Measurements from ENCODE around the gene DBN1. TPM values are rescaled to one million over a fixed set of nuclear protein-coding genes. Genes with fewer than 3 reads are reported as not detected.
A peak's percentile ranks its signal among the peaks of the same experiment; 100 is the strongest.

Gene DBN1
- polyA plus RNA-seq, 2 of the 4 experiments (the other 2 are of a cell fraction): 47.7 to 107 TPM

DNA sequence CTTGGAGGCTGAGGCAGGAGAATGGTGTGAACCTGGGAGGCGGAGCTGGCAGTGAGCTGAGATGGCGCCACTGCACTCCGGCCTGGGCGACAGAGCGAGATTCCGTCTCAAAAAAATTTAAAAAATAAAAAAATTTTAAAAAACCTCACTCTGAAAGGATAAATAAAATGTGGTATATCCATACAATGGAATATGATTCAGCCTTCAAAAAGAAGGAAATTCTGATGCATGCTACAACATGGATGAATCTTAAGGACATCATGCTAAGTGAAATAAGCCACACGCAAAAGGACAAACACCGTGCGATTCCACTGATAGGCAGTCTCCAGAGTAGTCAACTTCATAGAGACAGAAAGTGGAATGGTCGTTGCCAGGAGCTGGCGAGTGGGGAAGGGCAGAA, 8.4 kb downstream of the DBN1 start:
- ChIA-PET CTCF (interaction anchor here (1.7 to 24.5 kb wide), 4 partner anchors 9 to 155 kb away, joined by 6 to 354 read pairs (median 118); partner anchors contain the start of gene PDLIM7), POLR2A (interaction anchor here (0.5 kb wide), 1 partner anchor 32 kb away, joined by 8 read pairs; the partner anchor contains the start of gene PDLIM7)
- H3K27ac ChIP-seq: no peak overlapping the region
- H3K4me3 ChIP-seq: no peak overlapping the region
- TF ChIP-seq NFE2L2 (conservative IDR thresholded peaks at IDR 0.05; ENCODE audit: low read length) (no peak), KDM1A (IDR thresholded peaks at IDR 0.05; ENCODE audit: low read depth) (0 out of 2 replicates have a peak, but pooled peaks have one; percentile 17)
- DNase-seq (ENCODE audit: low read depth in 1 of 2, low spot score in 1 of 2) (no peak), ATAC-seq (no peak), FAIRE-seq (no peak)
- H3K9me3 ChIP-seq: peaks cover 5% of the 10 kb centered on the region; the same call in 1 of the 3 replicates
- H3K4me2 ChIP-seq: no peak overlapping the region
- 88% methylated on average over 11 of the region's 11 CpGs for WGBS (ENCODE audit: missing lambda C conversion rate)
- peaks cover 20% of the 10 kb centered on the region for H3K4me1 ChIP-seq

DNA sequence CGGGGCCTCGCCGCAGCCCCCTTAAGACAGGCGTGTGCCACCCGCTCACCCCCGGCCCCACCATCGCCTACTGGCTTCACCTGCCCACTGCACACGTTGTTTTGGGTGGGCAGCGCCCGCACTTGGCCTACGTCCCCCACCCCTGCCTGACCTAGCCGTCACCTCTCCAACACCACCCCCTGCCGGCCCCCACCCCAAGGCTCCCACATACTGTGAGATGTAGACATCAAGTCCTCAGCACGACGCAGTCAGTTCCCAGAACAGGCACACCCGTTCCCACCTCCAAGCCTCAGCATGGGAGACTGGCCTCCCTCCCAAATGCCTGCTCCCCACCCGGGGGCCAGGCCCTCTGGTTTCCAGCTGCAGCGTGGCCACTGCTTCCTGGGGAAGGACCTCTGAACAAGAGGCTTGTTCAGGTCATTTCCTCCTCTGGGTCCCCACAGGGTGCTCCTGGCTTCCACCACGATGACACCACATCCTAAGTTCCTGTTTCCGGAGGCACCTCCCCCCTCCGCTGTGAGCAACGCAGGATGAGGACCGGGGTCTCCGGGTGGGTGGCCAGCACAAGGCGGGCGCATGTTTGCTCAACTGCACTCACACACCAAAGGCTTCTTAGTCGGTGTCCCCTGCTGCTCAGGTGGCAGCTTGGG, 11.3 kb downstream of the DBN1 start:
- TF ChIP-seq TP53 (CRISPR knock-in tag; IDR thresholded peaks at IDR 0.05) (no peak), NPAS2 (CRISPR knock-in tag; IDR thresholded peaks at IDR 0.05; ENCODE audit: borderline replicate concordance) (no peak), JUNB (IDR thresholded peaks at IDR 0.05) (no peak), JUN (IDR thresholded peaks at IDR 0.05) (no peak), FOSB (CRISPR knock-in tag; IDR thresholded peaks at IDR 0.05) (no peak), PHF8 (IDR thresholded peaks at IDR 0.05; ENCODE audit: borderline replicate concordance, low read depth) (no peak), USF2 (IDR thresholded peaks at IDR 0.05) (no peak), GATA3 (IDR thresholded peaks at IDR 0.05; ENCODE audit: borderline replicate concordance) (no peak), HOXA7 (CRISPR knock-in tag; IDR thresholded peaks at IDR 0.05) (no peak), ZSCAN20 (CRISPR knock-in tag; IDR thresholded peaks at IDR 0.05) (no peak), REST (IDR thresholded peaks at IDR 0.05) (no peak), CBX2 (IDR thresholded peaks at IDR 0.05; ENCODE audit: borderline replicate concordance, low read depth) (no peak), ZC3H11A (IDR thresholded peaks at IDR 0.05) (no peak), RNF2 (IDR thresholded peaks at IDR 0.05; ENCODE audit: borderline replicate concordance, low read depth) (no peak), HEYL (CRISPR knock-in tag; IDR thresholded peaks at IDR 0.05) (no peak), HOXB13 (CRISPR knock-in tag; IDR thresholded peaks at IDR 0.05; ENCODE audit: low read depth) (no peak)
- TF ChIP-seq, protein P1, sequence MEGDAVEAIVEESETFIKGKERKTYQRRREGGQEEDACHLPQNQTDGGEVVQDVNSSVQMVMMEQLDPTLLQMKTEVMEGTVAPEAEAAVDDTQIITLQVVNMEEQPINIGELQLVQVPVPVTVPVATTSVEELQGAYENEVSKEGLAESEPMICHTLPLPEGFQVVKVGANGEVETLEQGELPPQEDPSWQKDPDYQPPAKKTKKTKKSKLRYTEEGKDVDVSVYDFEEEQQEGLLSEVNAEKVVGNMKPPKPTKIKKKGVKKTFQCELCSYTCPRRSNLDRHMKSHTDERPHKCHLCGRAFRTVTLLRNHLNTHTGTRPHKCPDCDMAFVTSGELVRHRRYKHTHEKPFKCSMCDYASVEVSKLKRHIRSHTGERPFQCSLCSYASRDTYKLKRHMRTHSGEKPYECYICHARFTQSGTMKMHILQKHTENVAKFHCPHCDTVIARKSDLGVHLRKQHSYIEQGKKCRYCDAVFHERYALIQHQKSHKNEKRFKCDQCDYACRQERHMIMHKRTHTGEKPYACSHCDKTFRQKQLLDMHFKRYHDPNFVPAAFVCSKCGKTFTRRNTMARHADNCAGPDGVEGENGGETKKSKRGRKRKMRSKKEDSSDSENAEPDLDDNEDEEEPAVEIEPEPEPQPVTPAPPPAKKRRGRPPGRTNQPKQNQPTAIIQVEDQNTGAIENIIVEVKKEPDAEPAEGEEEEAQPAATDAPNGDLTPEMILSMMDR (IDR thresholded peaks at IDR 0.05): no peak
- TF ChIP-seq, protein P2, sequence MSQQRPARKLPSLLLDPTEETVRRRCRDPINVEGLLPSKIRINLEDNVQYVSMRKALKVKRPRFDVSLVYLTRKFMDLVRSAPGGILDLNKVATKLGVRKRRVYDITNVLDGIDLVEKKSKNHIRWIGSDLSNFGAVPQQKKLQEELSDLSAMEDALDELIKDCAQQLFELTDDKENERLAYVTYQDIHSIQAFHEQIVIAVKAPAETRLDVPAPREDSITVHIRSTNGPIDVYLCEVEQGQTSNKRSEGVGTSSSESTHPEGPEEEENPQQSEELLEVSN (IDR thresholded peaks at IDR 0.05; ENCODE audit: borderline replicate concordance, low read depth): no peak
- Histone ChIP-seq H3K27ac (no peak overlapping the region), H3K4me1 (no peaks in the 10 kb centered on the region; the same call in 2 of the 3 replicates), H3K4me2 (no peak overlapping the region), H3K9me3 (peaks cover 5% of the 10 kb centered on the region; the same call in 1 of the 3 replicates), H3K4me3 (no peak overlapping the region)
- ChIA-PET CTCF (interaction anchor here (1.2 to 24.5 kb wide), 5 partner anchors 14 to 152 kb away, joined by 3 to 354 read pairs (median 8); partner anchors contain the start of gene PDLIM7), POLR2A (no interaction called here)
- WGBS (ENCODE audit: missing lambda C conversion rate): 97% methylated on average over 25 of the region's 27 CpGs
- ATAC-seq (no peak), DNase-seq (ENCODE audit: low read depth in 1 of 2, low spot score in 1 of 2) (no peak), FAIRE-seq (no peak)

Data from A549 (cell line).